H9 (cell line): ENCODE data around the gene SPATA31E1. TPM values are rescaled to one million over a fixed set of nuclear protein-coding genes. Genes with fewer than 3 reads are reported as not detected.

ENCODE experiments used
- DNase-seq: peaks from one replicate; pipeline ENCODE4 v3.0.0-alpha.2; 2017
- H2AFZ ChIP-seq: one replicate; pipeline ENCODE4 v1.6.1; 2013; ENCODE audit warnings: mild to moderate bottlenecking, low read length, control low read depth, moderate library complexity
- H2AK5ac ChIP-seq: 2 replicates; pipeline ENCODE4 v1.6.1; 2013; ENCODE audit warnings: low read length, control low read depth, mixed read lengths; ENCODE audit not compliant: insufficient read length
- H2BK120ac ChIP-seq: one replicate; pipeline ENCODE4 v1.6.1; 2013; ENCODE audit warnings: low read depth, mild to moderate bottlenecking, low read length, control low read depth, inconsistent platforms; ENCODE audit not compliant: poor library complexity, severe bottlenecking
- H2BK12ac ChIP-seq: 2 replicates; pipeline ENCODE4 v1.6.1; 2013; ENCODE audit warnings: low read length, control low read depth, mixed read lengths, low read depth; ENCODE audit not compliant: insufficient read length
- H2BK15ac ChIP-seq: 2 replicates; pipeline ENCODE4 v1.6.1; 2013; ENCODE audit warnings: low read depth, low read length, control low read depth
- H2BK20ac ChIP-seq: one replicate; pipeline ENCODE4 v1.6.1; 2013; ENCODE audit warnings: low read depth, mild to moderate bottlenecking, low read length, control low read depth, inconsistent platforms; ENCODE audit not compliant: poor library complexity, severe bottlenecking
- H2BK5ac ChIP-seq: 2 replicates; pipeline ENCODE4 v1.6.1; 2013; ENCODE audit warnings: low read length, control low read depth, mixed read lengths; ENCODE audit not compliant: insufficient read length
- H3K14ac ChIP-seq: 2 replicates; pipeline ENCODE4 v1.6.1; 2013; ENCODE audit warnings: low read length, control low read depth; ENCODE audit not compliant: insufficient read depth
- H3K18ac ChIP-seq: 2 replicates; pipeline ENCODE4 v1.6.1; 2013; ENCODE audit warnings: low read depth, mild to moderate bottlenecking, mixed read lengths, low read length, control low read depth; ENCODE audit not compliant: insufficient read length
- H3K23ac ChIP-seq: 2 replicates; pipeline ENCODE4 v1.6.1; 2013; ENCODE audit warnings: low read length, control low read depth, mixed read lengths, low read depth; ENCODE audit not compliant: insufficient read length
- H3K23me2 ChIP-seq: 2 replicates; pipeline ENCODE4 v1.6.1; 2013; ENCODE audit warnings: low read depth, mild to moderate bottlenecking, mixed read lengths, low read length, control low read depth; ENCODE audit not compliant: insufficient read length, poor library complexity, severe bottlenecking
- H3K27ac ChIP-seq: 2 replicates; pipeline ENCODE4 v1.5.1; 2013; ENCODE audit warnings: low read length, control low read depth, mixed read lengths, low read depth; ENCODE audit not compliant: insufficient read length
- H3K27me3 ChIP-seq: 2 replicates; pipeline ENCODE4 v1.6.1; 2013; ENCODE audit warnings: low read length, control low read depth, inconsistent platforms; ENCODE audit not compliant: insufficient read depth
- H3K4ac ChIP-seq: 2 replicates; pipeline ENCODE4 v1.6.1; 2013; ENCODE audit warnings: low read depth, mild to moderate bottlenecking, control low read depth, inconsistent platforms, low read length, moderate library complexity
- H3K4me1 ChIP-seq: 2 replicates; pipeline ENCODE4 v1.6.1; 2013; ENCODE audit warnings: low read length, control low read depth, inconsistent platforms; ENCODE audit not compliant: insufficient read depth
- H3K4me2 ChIP-seq: 2 replicates; pipeline ENCODE4 v1.6.1; 2013; ENCODE audit warnings: low read length, control low read depth, mixed read lengths; ENCODE audit not compliant: insufficient read length, insufficient read depth
- H3K56ac ChIP-seq: 2 replicates; pipeline ENCODE4 v1.6.1; 2013; ENCODE audit warnings: low read depth, mild to moderate bottlenecking, mixed read lengths, low read length, control low read depth; ENCODE audit not compliant: insufficient read length
- H3K79me1 ChIP-seq: 2 replicates; pipeline ENCODE4 v1.6.1; 2013; ENCODE audit warnings: low read depth, mild to moderate bottlenecking, moderate library complexity, low read length, control low read depth, inconsistent platforms; ENCODE audit not compliant: insufficient read depth, poor library complexity, severe bottlenecking
- H3K79me2 ChIP-seq: 2 replicates; pipeline ENCODE4 v1.6.1; 2013; ENCODE audit warnings: low read length, control low read depth, inconsistent platforms; ENCODE audit not compliant: insufficient read depth
- H3K9ac ChIP-seq: 2 replicates; pipeline ENCODE4 v1.6.1; 2013; ENCODE audit warnings: low read length, control low read depth, mixed read lengths; ENCODE audit not compliant: insufficient read length; ENCODE audit errors: extremely low read depth
- H3K9me3 ChIP-seq: one replicate; pipeline ENCODE4 v1.6.1; 2013; ENCODE audit warnings: low read depth, low read length, inconsistent platforms; ENCODE audit not compliant: control insufficient read depth
- H3T11ph ChIP-seq: one replicate; pipeline ENCODE4 v1.6.1; 2013; ENCODE audit warnings: mild to moderate bottlenecking, low read length, control low read depth, inconsistent platforms
- H4K20me1 ChIP-seq: one replicate; pipeline ENCODE4 v1.6.1; 2013; ENCODE audit not compliant: control insufficient read depth, insufficient read length, insufficient read depth
- H4K5ac ChIP-seq: 2 replicates; pipeline ENCODE4 v1.6.1; 2013; ENCODE audit warnings: low read depth, mild to moderate bottlenecking, mixed read lengths, low read length, control low read depth; ENCODE audit not compliant: insufficient read length
- H4K8ac ChIP-seq: replicated peaks from 2 replicates; pipeline ENCODE4 v1.6.1; 2013; ENCODE audit warnings: low read length, control low read depth, mixed read lengths, low read depth; ENCODE audit not compliant: insufficient read length
- H4K91ac ChIP-seq: 2 replicates; pipeline ENCODE4 v1.6.1; 2013; ENCODE audit warnings: low read depth, mild to moderate bottlenecking, moderate library complexity, mixed read lengths, low read length, control low read depth; ENCODE audit not compliant: insufficient read length
- H3K27ac Mint-ChIP-seq, 3 experiments: 2 replicates in 2 of 3; 3 replicates in 1 of 3; pipeline ENCODE4 v1.8.0; 2020 to 2021; ENCODE audit warnings: mixed read lengths in 3 of 3, mild to moderate bottlenecking in 1 of 3, moderate library complexity in 1 of 3
- H3K27me3 Mint-ChIP-seq: 2 replicates; pipeline ENCODE4 v1.8.0; 2021; ENCODE audit warnings: low read depth, mild to moderate bottlenecking, moderate library complexity, mixed read lengths
- H3K36me3 Mint-ChIP-seq, 3 experiments: 2 replicates in 2 of 3; 3 replicates in 1 of 3; pipeline ENCODE4 v1.8.0; 2020 to 2021; ENCODE audit warnings: low read depth in 3 of 3, mixed read lengths in 3 of 3; ENCODE audit not compliant: insufficient read depth in 1 of 3
- H3K4me1 Mint-ChIP-seq, 2 experiments: 2 replicates each; pipeline ENCODE4 v1.8.0; 2020; ENCODE audit warnings: mixed read lengths in 2 of 2
- H3K4me3 Mint-ChIP-seq, 2 experiments: 2 replicates in 1 of 2; 3 replicates in 1 of 2; pipeline ENCODE4 v1.8.0; 2020 to 2021; ENCODE audit warnings: mild to moderate bottlenecking in 2 of 2, mixed read lengths in 2 of 2, moderate library complexity in 1 of 2
- H3K9me3 Mint-ChIP-seq, 2 experiments: 2 replicates in 1 of 2; 3 replicates in 1 of 2; pipeline ENCODE4 v1.8.0; 2020; ENCODE audit warnings: mild to moderate bottlenecking in 2 of 2, mixed read lengths in 2 of 2, moderate library complexity in 1 of 2
- WGBS: extraction: QIAGEN DNeasy Blood & Tissue Kit; methylation state at CpG from one replicate; pipeline ENCODE4 v1.1.7; 2013; ENCODE audit warnings: missing lambda C conversion rate, low lambda C conversion rate, mixed read lengths; ENCODE audit not compliant: insufficient read length; ENCODE audit errors: extremely low coverage; 5-methylcytosine and 5-hydroxymethylcytosine counted together
- total RNA-seq: library from RNA; stranded (reverse); gene quantifications from 2 replicates; pipeline ENCODE4 v1.2.1, GENCODE V29; 2021
- TF ChIP-seq, protein P1 (sequence below): fragments of 200-600 bp; sonication (generic); conservative IDR thresholded peaks from 3 replicates; pipeline ENCODE4 v1.8.0; 2021; ENCODE audit warnings: antibody characterized with exemption, mild to moderate bottlenecking

Gene SPATA31E1
- total RNA-seq, 1 experiment from 2014 or later, result 0.09 TPM

- no peak for DNase-seq
- no peaks in the 10 kb centered on the region for H3K79me2 ChIP-seq
- no peak overlapping the region for H3K18ac ChIP-seq
Measured at GRCh38 chr9:87887661-87888480, 5.2 kb downstream of the SPATA31E1 start.

More at GRCh38 chr9:87887661-87888480, 5.2 kb downstream of the SPATA31E1 start:
- no peaks in the 10 kb centered on the region for H3K27me3 ChIP-seq
- no peaks in the 10 kb centered on the region for H3K79me1 ChIP-seq
- H3K9ac ChIP-seq, result no peak overlapping the region
- no peak overlapping the region for H4K5ac ChIP-seq
- H3K56ac ChIP-seq, result no peak overlapping the region
- H3K4me2 ChIP-seq, result no peak overlapping the region
- H3T11ph ChIP-seq, result no peak overlapping the region
- H3K23ac ChIP-seq, result no peak overlapping the region
- H3K23me2 ChIP-seq, result no peaks in the 10 kb centered on the region
- no peak overlapping the region for H3K4ac ChIP-seq
- H3K27me3 Mint-ChIP-seq, result peaks cover 7% of the 10 kb centered on the region
- H4K91ac ChIP-seq, result no peak overlapping the region
- peaks cover 0 to 2% of the 10 kb centered on the region in 2 experiments; a peak in 1 of 5 replicates for H3K9me3 Mint-ChIP-seq
- no peaks in the 10 kb centered on the region for H4K20me1 ChIP-seq
- no peak overlapping the region for H2BK20ac ChIP-seq
- H3K27ac Mint-ChIP-seq, result no peak overlapping the region
- no peak overlapping the region for H3K4me3 Mint-ChIP-seq
- H2BK12ac ChIP-seq, result no peak overlapping the region
- no peak overlapping the region for H2BK120ac ChIP-seq
- H4K8ac ChIP-seq, result no peak overlapping the region
- peaks cover 4 to 7% of the 10 kb centered on the region in 2 experiments for H3K4me1 Mint-ChIP-seq
- H3K36me3 Mint-ChIP-seq, result no peaks in the 10 kb centered on the region; a peak in 1 of 7 replicates
- no peak overlapping the region for H3K14ac ChIP-seq
- H3K4me1 ChIP-seq, result no peaks in the 10 kb centered on the region
- TF ChIP-seq, protein P1, sequence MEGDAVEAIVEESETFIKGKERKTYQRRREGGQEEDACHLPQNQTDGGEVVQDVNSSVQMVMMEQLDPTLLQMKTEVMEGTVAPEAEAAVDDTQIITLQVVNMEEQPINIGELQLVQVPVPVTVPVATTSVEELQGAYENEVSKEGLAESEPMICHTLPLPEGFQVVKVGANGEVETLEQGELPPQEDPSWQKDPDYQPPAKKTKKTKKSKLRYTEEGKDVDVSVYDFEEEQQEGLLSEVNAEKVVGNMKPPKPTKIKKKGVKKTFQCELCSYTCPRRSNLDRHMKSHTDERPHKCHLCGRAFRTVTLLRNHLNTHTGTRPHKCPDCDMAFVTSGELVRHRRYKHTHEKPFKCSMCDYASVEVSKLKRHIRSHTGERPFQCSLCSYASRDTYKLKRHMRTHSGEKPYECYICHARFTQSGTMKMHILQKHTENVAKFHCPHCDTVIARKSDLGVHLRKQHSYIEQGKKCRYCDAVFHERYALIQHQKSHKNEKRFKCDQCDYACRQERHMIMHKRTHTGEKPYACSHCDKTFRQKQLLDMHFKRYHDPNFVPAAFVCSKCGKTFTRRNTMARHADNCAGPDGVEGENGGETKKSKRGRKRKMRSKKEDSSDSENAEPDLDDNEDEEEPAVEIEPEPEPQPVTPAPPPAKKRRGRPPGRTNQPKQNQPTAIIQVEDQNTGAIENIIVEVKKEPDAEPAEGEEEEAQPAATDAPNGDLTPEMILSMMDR, result no peak
- no peak overlapping the region for H2BK5ac ChIP-seq
- no peak overlapping the region for H2AFZ ChIP-seq
- WGBS, result no CpG with 5 or more reads among the region's 13 CpGs
- no peak overlapping the region for H2AK5ac ChIP-seq
- H3K9me3 ChIP-seq, result no peaks in the 10 kb centered on the region
- no peak overlapping the region for H2BK15ac ChIP-seq
- no peak overlapping the region for H3K27ac ChIP-seq
